GM12878 (cell line): Measurements from ENCODE around the gene JAML. TPM values are rescaled to one million over a fixed set of nuclear protein-coding genes. Genes with fewer than 3 reads are reported as not detected.

ENCODE experiments used
- ATAC-seq: fragments of 200-7000 bp; cut with Tn5 transposase; 3 replicates; pipeline ENCODE4 v1.9.1; 2020; ENCODE audit warnings: mild to moderate bottlenecking, moderate library complexity
- BruUV-seq: library from RNA; stranded (reverse); fragments of 400-500 nt; replicated peaks from 2 replicates; lab custom pipeline; 2021; lab: Mats Ljungman, UMichigan
- CTCF ChIA-PET: fragments of 300-600 bp; sonication (Branson Sonifier 250); formaldehyde crosslinking; extraction: SDS; loops from one replicate; lab custom pipeline; 2021; ENCODE audit warnings: inconsistent platforms; lab: Yijun Ruan, JAX
- POLR2A ChIA-PET: fragments of 350-600 bp; formaldehyde crosslinking; extraction: SDS; loops from one replicate; lab custom pipeline; 2021; ENCODE audit warnings: inconsistent platforms; lab: Charles Lee
- RAD21 ChIA-PET: fragments of 300-600 bp; sonication (Branson Sonifier 250); formaldehyde crosslinking; loops from one replicate; lab custom pipeline; 2023; ENCODE audit warnings: antibody characterized with exemption; ENCODE audit not compliant: unreplicated experiment; lab: Charles Lee
- SMC1A ChIA-PET: fragments of 300-600 bp; sonication (Branson Sonifier 250); formaldehyde crosslinking; loops from one replicate; lab custom pipeline; 2023; ENCODE audit not compliant: unreplicated experiment, uncharacterized antibody; lab: Charles Lee
- DNase-seq: peaks from one replicate; pipeline ENCODE4 v3.0.0-alpha.2; 2011; ENCODE audit warnings: low read depth, low spot score
- FAIRE-seq: peaks from 3 replicates; lab custom pipeline; 2011; peaks lifted over from hg19 to GRCh38; lab: Jason Lieb, UNC
- H2AFZ ChIP-seq: 2 replicates; pipeline ENCODE4 v1.6.0; 2011; ENCODE audit warnings: low read depth, low read length, control low read depth; ENCODE audit not compliant: control insufficient read depth
- H3K27ac ChIP-seq: 2 replicates; pipeline ENCODE4 v1.5.1; 2011; ENCODE audit warnings: control low read depth; ENCODE audit not compliant: control insufficient read depth, insufficient read depth
- H3K27me3 ChIP-seq, 2 experiments: replicated peaks in 1 of 2; 2 replicates each; pipeline versions ENCODE4 v1.6.0 to v1.6.1; 2011; ENCODE audit warnings: low read length in 1 of 2; ENCODE audit not compliant: control insufficient read depth in 2 of 2, insufficient read depth in 2 of 2
- H3K36me3 ChIP-seq, 2 experiments: 2 replicates each; pipeline ENCODE4 v1.5.1; 2011; ENCODE audit warnings: low read length in 1 of 2; ENCODE audit not compliant: control insufficient read depth in 2 of 2, insufficient read depth in 2 of 2
- H3K4me1 ChIP-seq: 2 replicates; pipeline ENCODE4 v1.6.1; 2011; ENCODE audit warnings: mild to moderate bottlenecking, low read length, moderate library complexity, mixed read lengths; ENCODE audit not compliant: control insufficient read depth, insufficient read depth
- H3K4me2 ChIP-seq: 2 replicates; pipeline ENCODE4 v1.6.0; 2011; ENCODE audit warnings: control low read depth; ENCODE audit not compliant: control insufficient read depth, insufficient read depth
- H3K4me3 ChIP-seq: fragments of 200-600 bp; sonication (generic); 2 replicates; pipeline ENCODE4 v1.5.1; 2016
- H3K79me2 ChIP-seq: 2 replicates; pipeline ENCODE4 v1.6.0; 2011; ENCODE audit warnings: low read length; ENCODE audit not compliant: control insufficient read depth, insufficient read depth
- H3K9ac ChIP-seq: 2 replicates; pipeline ENCODE4 v1.8.0; 2011; ENCODE audit warnings: low read length, control low read depth, mixed read lengths; ENCODE audit not compliant: control insufficient read depth, insufficient read depth
- H3K9me3 ChIP-seq: replicated peaks from 3 replicates; pipeline ENCODE4 v1.5.1; 2011; ENCODE audit warnings: mild to moderate bottlenecking, low read length; ENCODE audit not compliant: control insufficient read depth, insufficient read depth
- H4K20me1 ChIP-seq: 2 replicates; pipeline ENCODE4 v1.6.0; 2011; ENCODE audit not compliant: control insufficient read depth, insufficient read depth
- NRF1 ChIP-seq: conservative IDR thresholded peaks from 2 replicates; pipeline ENCODE4 v1.6.1; 2011; ENCODE audit warnings: mild to moderate bottlenecking, low read depth, low read length, improper control_type of control experiment
- PAX5 ChIP-seq: IDR thresholded peaks from 2 replicates; pipeline ENCODE4 v1.6.1; 2011; ENCODE audit warnings: low read depth, low read length, borderline replicate concordance
- ZBED1 ChIP-seq: IDR thresholded peaks from 2 replicates; pipeline ENCODE4 v1.6.1; 2016; ENCODE audit warnings: borderline replicate concordance
- ZNF622 ChIP-seq: fragments of 450-650 bp; IDR thresholded peaks from 2 replicates; pipeline ENCODE4 v1.6.1; 2017; ENCODE audit warnings: mild to moderate bottlenecking, inconsistent platforms
- WGBS: methylation state at CpG from one replicate; pipeline ENCODE4 v1.1.6; 2016; ENCODE audit warnings: low lambda C conversion rate; ENCODE audit not compliant: insufficient replicate concordance, insufficient coverage; ENCODE audit errors: missing lambda C conversion rate; 5-methylcytosine and 5-hydroxymethylcytosine counted together
- in situ Hi-C: fragments of 300-500 bp; cut with MboI; formaldehyde crosslinking; loops from 9 replicates; pipeline ENCODE4 v1.14.3; 2018; ENCODE audit warnings: mixed read lengths
- intact Hi-C: fragments of 100-400 bp; cut with micrococcal nuclease; formaldehyde crosslinking; loops from one replicate; pipeline ENCODE4 v1.14.2; 2022; ENCODE audit not compliant: unreplicated experiment
- polyA plus RNA-seq, 11 experiments: library from polyadenylated mRNA; depleted of rRNA in 4 of 11; unstranded in 6 of 11; stranded (reverse) in 5 of 11; fragments of >200 nt; fragmentation: Nextera tagmentation in 4 of 11; fragmentation: Illumina TruSeq in 1 of 11; extraction: Ambion mirVana in 4 of 11; extraction: Trizol in 1 of 11; gene quantifications; 1 replicate in 1 of 11; 2 replicates in 10 of 11; pipeline versions ENCODE4 v1.2.1 to v1.2.3, GENCODE V29; 2011 to 2016; ENCODE audit warnings: inconsistent platforms in 2 of 11, missing spikeins in 2 of 11, low read depth in 1 of 11
- total RNA-seq, 4 experiments: library from RNA; depleted of rRNA in 3 of 4; stranded (reverse); fragments of >200 nt in 3 of 4; fragmentation: Illumina TruSeq in 1 of 4; extraction: Trizol in 1 of 4; gene quantifications; 2 replicates each; pipeline versions ENCODE4 v1.2.1 to v1.2.3, GENCODE V29; 2013 to 2021
- TF ChIP-seq, protein P1 (sequence below): fragments of 450-650 bp; IDR thresholded peaks from 2 replicates; pipeline ENCODE4 v1.6.1; 2016; ENCODE audit warnings: mild to moderate bottlenecking, moderate library complexity, borderline replicate concordance

JAML gene
- total and polyA plus RNA-seq, 10 of the 15 experiments (the other 5 are each of a cell fraction or from before 2014, with no cell fraction given) = 0.60 to 8.1 (median 3.5) TPM

- SMC1A ChIA-PET = interaction anchor here (1.0 to 7.6 kb wide), 3 partner anchors 19 to 147 kb away, joined by 3 to 49 read pairs (median 3); no protein-coding TSS in a partner anchor
- FAIRE-seq = no peak
- H3K27me3 ChIP-seq = peaks cover 14 to 27% of the 10 kb centered on the region in 2 experiments
These were observed 76.0 kb downstream of the JAML start for GRCh38 chr11:118148856-118149255.

More at GRCh38 chr11:118148856-118149255, 76.0 kb downstream of the JAML start:
- CTCF ChIA-PET = interaction anchor here (0.9 to 7.7 kb wide), 4 partner anchors 22 to 39 kb away, joined by 3 to 85 read pairs (median 6); no protein-coding TSS in a partner anchor
- no peaks in the 10 kb centered on the region for H3K9me3 ChIP-seq
- RAD21 ChIA-PET = interaction anchor here (7.7 kb wide), 1 partner anchor 22 kb away, joined by 52 read pairs; no protein-coding TSS in a partner anchor
- WGBS = 21% methylated on average over 2 of the region's 2 CpGs
- H3K79me2 ChIP-seq = no peaks in the 10 kb centered on the region
- DNase-seq (no peak), ATAC-seq (no peak)
- POLR2A ChIA-PET = no interaction called here
- H3K4me3 ChIP-seq = no peak overlapping the region
- no TSS peak for BruUV-seq
- intact Hi-C loops (loop anchor here (5.0 kb wide), 3 partner anchors 203 to 418 kb away; partner anchors contain the start of gene IFT46), in situ Hi-C loops (no loop called here)
- TF ChIP-seq ZNF622 = no peak
- no peak for TF ChIP-seq NRF1
- no peak for TF ChIP-seq PAX5
- no peak for TF ChIP-seq ZBED1
- TF ChIP-seq, protein P1, sequence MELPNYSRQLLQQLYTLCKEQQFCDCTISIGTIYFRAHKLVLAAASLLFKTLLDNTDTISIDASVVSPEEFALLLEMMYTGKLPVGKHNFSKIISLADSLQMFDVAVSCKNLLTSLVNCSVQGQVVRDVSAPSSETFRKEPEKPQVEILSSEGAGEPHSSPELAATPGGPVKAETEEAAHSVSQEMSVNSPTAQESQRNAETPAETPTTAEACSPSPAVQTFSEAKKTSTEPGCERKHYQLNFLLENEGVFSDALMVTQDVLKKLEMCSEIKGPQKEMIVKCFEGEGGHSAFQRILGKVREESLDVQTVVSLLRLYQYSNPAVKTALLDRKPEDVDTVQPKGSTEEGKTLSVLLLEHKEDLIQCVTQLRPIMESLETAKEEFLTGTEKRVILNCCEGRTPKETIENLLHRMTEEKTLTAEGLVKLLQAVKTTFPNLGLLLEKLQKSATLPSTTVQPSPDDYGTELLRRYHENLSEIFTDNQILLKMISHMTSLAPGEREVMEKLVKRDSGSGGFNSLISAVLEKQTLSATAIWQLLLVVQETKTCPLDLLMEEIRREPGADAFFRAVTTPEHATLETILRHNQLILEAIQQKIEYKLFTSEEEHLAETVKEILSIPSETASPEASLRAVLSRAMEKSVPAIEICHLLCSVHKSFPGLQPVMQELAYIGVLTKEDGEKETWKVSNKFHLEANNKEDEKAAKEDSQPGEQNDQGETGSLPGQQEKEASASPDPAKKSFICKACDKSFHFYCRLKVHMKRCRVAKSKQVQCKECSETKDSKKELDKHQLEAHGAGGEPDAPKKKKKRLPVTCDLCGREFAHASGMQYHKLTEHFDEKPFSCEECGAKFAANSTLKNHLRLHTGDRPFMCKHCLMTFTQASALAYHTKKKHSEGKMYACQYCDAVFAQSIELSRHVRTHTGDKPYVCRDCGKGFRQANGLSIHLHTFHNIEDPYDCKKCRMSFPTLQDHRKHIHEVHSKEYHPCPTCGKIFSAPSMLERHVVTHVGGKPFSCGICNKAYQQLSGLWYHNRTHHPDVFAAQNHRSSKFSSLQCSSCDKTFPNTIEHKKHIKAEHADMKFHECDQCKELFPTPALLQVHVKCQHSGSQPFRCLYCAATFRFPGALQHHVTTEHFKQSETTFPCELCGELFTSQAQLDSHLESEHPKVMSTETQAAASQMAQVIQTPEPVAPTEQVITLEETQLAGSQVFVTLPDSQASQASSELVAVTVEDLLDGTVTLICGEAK = no peak
- no peak overlapping the region for H3K9ac ChIP-seq
- H4K20me1 ChIP-seq = no peaks in the 10 kb centered on the region
- no peak overlapping the region for H3K4me2 ChIP-seq
- H2AFZ ChIP-seq = no peak overlapping the region
- H3K4me1 ChIP-seq = no peaks in the 10 kb centered on the region
- H3K27ac ChIP-seq = no peak overlapping the region
- H3K36me3 ChIP-seq = no peaks in the 10 kb centered on the region
